ENCODE measurements around the gene BRPF1.

BRPF1 gene

GRCh38 chr3:9687514-9687913, 44.0 kb upstream of the BRPF1 start:
- TF ChIP-seq CTCF (IDR thresholded peaks at IDR 0.05), result no peak

GRCh38 chr3:9688961-9689360, 42.6 kb upstream of the BRPF1 start:
- no peak for TF ChIP-seq CTCF (IDR thresholded peaks at IDR 0.05)

- TF ChIP-seq CTCF (IDR thresholded peaks at IDR 0.05), result no peak
Measured at GRCh38 chr3:9689757-9690156, 41.8 kb upstream of the BRPF1 start.

GRCh38 chr3:9690451-9691450, 40.8 kb upstream of the BRPF1 start:
- no peak for TF ChIP-seq CTCF (IDR thresholded peaks at IDR 0.05)

GRCh38 chr3:9691636-9692035, 39.9 kb upstream of the BRPF1 start:
- TF ChIP-seq CTCF (IDR thresholded peaks at IDR 0.05), result no peak

- no peak for TF ChIP-seq CTCF (IDR thresholded peaks at IDR 0.05)
Measured at GRCh38 chr3:9692416-9692815, 39.1 kb upstream of the BRPF1 start.

GRCh38 chr3:9695345-9695744, 36.2 kb upstream of the BRPF1 start:
- no peak for TF ChIP-seq CTCF (IDR thresholded peaks at IDR 0.05)

All from LNCAP (cell line).